GM21825 (cell line): ENCODE data around the gene FHOD3.
"Not testable (repeated sequence)": the region's sequence is repeated elsewhere in the genome, so short reads cannot be mapped to it uniquely, and the experiment has no call there.

Experiments used
- ATAC-seq: cut with Tn5 transposase; IDR thresholded peaks from one replicate; pipeline ENCODE4 v1.9.1; 2021; ENCODE audit warnings: mild to moderate bottlenecking, moderate library complexity; ENCODE audit not compliant: unreplicated experiment

Gene FHOD3

GRCh38 chr18:36809590-36810381 lies 512.3 kb downstream of the FHOD3 start:
- ATAC-seq, result peak; percentile 95

GRCh38 chr18:36811430-36811829 lies 513.9 kb downstream of the FHOD3 start:
- ATAC-seq, result no peak

GRCh38 chr18:36811955-36812354 lies 514.4 kb downstream of the FHOD3 start:
- ATAC-seq, result no peak

GRCh38 chr18:36812678-36813077 lies 515.2 kb downstream of the FHOD3 start:
- ATAC-seq, result no peak

GRCh38 chr18:36813101-36813775 lies 515.7 kb downstream of the FHOD3 start:
- ATAC-seq, result no peak

GRCh38 chr18:36813824-36814223 lies 516.3 kb downstream of the FHOD3 start:
- ATAC-seq, result no peak

GRCh38 chr18:36814994-36815393 lies 517.5 kb downstream of the FHOD3 start:
- ATAC-seq, result no peak

GRCh38 chr18:36816096-36816495 lies 518.6 kb downstream of the FHOD3 start:
- ATAC-seq, result not testable (repeated sequence)

- no peak for ATAC-seq
These were observed 519.5 kb downstream of the FHOD3 start for GRCh38 chr18:36817039-36817438.

GRCh38 chr18:36818652-36819051 lies 521.1 kb downstream of the FHOD3 start:
- ATAC-seq, result no peak

GRCh38 chr18:36819621-36820020 lies 522.1 kb downstream of the FHOD3 start:
- no peak for ATAC-seq

GRCh38 chr18:36821681-36822080 lies 524.2 kb downstream of the FHOD3 start:
- no peak for ATAC-seq

- ATAC-seq, result no peak
These were observed 528.0 kb downstream of the FHOD3 start for GRCh38 chr18:36825526-36825925.

GRCh38 chr18:36826556-36826955 lies 529.0 kb downstream of the FHOD3 start:
- no peak for ATAC-seq

GRCh38 chr18:36828157-36828629 lies 530.7 kb downstream of the FHOD3 start:
- ATAC-seq, result peak; percentile 5

- ATAC-seq, result peak; percentile 95
These were observed 531.3 kb downstream of the FHOD3 start, which contains the start of the genes KIAA1328 and TPGS2 for GRCh38 chr18:36828630-36829361. Gene KIAA1328, plus strand, starts transcription at chr18:36829127. Its CDS starts 12 bp downstream, at chr18:36829139. Gene TPGS2, minus strand, starts transcription at chr18:36829002. Its CDS starts 235 bp downstream, at chr18:36828767.
